HG02973 (cell line): ENCODE data around the gene AKAP6.
A peak's percentile ranks its signal among the peaks of the same experiment; 100 is the strongest.

Experiments used
- ATAC-seq: cut with Tn5 transposase; IDR thresholded peaks from one replicate; pipeline ENCODE4 v1.9.1; 2021; ENCODE audit warnings: moderate library complexity; ENCODE audit not compliant: unreplicated experiment

Gene AKAP6

GRCh38 chr14:32524609-32525375, 195.7 kb downstream of the AKAP6 start:
- ATAC-seq = no peak

GRCh38 chr14:32525591-32525990, 196.5 kb downstream of the AKAP6 start:
- no peak for ATAC-seq

GRCh38 chr14:32530800-32531199, 201.7 kb downstream of the AKAP6 start:
- no peak for ATAC-seq

- ATAC-seq = no peak
Measured at GRCh38 chr14:32531942-32532515, 202.9 kb downstream of the AKAP6 start.

GRCh38 chr14:32534145-32534544, 205.0 kb downstream of the AKAP6 start:
- no peak for ATAC-seq

- no peak for ATAC-seq
Measured at GRCh38 chr14:32536175-32536574, 207.1 kb downstream of the AKAP6 start.

- no peak for ATAC-seq
Measured at GRCh38 chr14:32537166-32537565, 208.1 kb downstream of the AKAP6 start.

GRCh38 chr14:32542507-32542906, 213.4 kb downstream of the AKAP6 start:
- no peak for ATAC-seq

- ATAC-seq = no peak
Measured at GRCh38 chr14:32545095-32545494, 216.0 kb downstream of the AKAP6 start.

- no peak for ATAC-seq
Measured at GRCh38 chr14:32545506-32546210, 216.6 kb downstream of the AKAP6 start.

- ATAC-seq = no peak
Measured at GRCh38 chr14:32546246-32546645, 217.1 kb downstream of the AKAP6 start.

GRCh38 chr14:32552766-32553165, 223.7 kb downstream of the AKAP6 start:
- no peak for ATAC-seq

GRCh38 chr14:32559048-32559447, 229.9 kb downstream of the AKAP6 start:
- no peak for ATAC-seq

- ATAC-seq = no peak
Measured at GRCh38 chr14:32559590-32559989, 230.5 kb downstream of the AKAP6 start.

GRCh38 chr14:32560209-32560857, 231.2 kb downstream of the AKAP6 start:
- peak; percentile 81 for ATAC-seq

- ATAC-seq = no peak
Measured at GRCh38 chr14:32561520-32561919, 232.4 kb downstream of the AKAP6 start.

- no peak for ATAC-seq
Measured at GRCh38 chr14:32564596-32564995, 235.5 kb downstream of the AKAP6 start.

GRCh38 chr14:32565256-32565655, 236.2 kb downstream of the AKAP6 start:
- no peak for ATAC-seq

GRCh38 chr14:32567543-32568384, 238.7 kb downstream of the AKAP6 start:
- no peak for ATAC-seq

- ATAC-seq = no peak
Measured at GRCh38 chr14:32571551-32571950, 242.5 kb downstream of the AKAP6 start.
